GM13976 (cell line): ENCODE data around the gene RAD1.

Source experiments
- DNase-seq: peaks from one replicate; pipeline ENCODE4 v3.0.0; 2012; ENCODE audit warnings: low spot score
- in situ Hi-C: fragments of 300-500 bp; cut with MboI; formaldehyde crosslinking; loops from one replicate; pipeline ENCODE4 v1.12.0; 2022; ENCODE audit warnings: low sequenced_read_pairs, mixed read lengths, inconsistent platforms; ENCODE audit not compliant: unreplicated experiment
- TF ChIP-seq, protein P1 (sequence below): IDR thresholded peaks from 2 replicates; pipeline ENCODE4 v1.5.1; 2012; ENCODE audit warnings: borderline replicate concordance, mild to moderate bottlenecking; ENCODE audit not compliant: insufficient read depth; ENCODE audit errors: extremely low read depth, missing control alignments, control extremely low read depth

RAD1 gene

DNA sequence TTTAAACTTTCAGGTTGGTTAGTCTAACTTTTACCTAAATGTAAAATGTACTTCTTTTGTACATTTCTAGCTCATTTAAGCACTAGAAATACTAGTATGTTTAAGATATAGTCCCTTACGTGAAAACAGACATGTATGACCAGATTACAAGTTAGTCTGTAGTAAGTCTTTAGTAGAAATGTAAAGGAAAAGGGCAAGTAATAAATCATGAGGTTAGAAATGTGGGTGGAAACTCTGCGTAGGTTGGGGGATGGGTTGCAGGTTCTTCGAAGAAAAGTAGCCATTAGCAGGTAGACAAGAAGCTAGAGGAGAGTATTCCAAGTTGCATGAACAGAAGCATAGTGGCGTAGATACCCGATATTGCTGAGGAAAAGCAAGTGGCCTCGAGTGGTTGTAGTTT lies 22.9 kb downstream of the RAD1 start:
- TF ChIP-seq, protein P1, sequence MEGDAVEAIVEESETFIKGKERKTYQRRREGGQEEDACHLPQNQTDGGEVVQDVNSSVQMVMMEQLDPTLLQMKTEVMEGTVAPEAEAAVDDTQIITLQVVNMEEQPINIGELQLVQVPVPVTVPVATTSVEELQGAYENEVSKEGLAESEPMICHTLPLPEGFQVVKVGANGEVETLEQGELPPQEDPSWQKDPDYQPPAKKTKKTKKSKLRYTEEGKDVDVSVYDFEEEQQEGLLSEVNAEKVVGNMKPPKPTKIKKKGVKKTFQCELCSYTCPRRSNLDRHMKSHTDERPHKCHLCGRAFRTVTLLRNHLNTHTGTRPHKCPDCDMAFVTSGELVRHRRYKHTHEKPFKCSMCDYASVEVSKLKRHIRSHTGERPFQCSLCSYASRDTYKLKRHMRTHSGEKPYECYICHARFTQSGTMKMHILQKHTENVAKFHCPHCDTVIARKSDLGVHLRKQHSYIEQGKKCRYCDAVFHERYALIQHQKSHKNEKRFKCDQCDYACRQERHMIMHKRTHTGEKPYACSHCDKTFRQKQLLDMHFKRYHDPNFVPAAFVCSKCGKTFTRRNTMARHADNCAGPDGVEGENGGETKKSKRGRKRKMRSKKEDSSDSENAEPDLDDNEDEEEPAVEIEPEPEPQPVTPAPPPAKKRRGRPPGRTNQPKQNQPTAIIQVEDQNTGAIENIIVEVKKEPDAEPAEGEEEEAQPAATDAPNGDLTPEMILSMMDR, result no peak
- DNase-seq, result no peak
- in situ Hi-C loops, result loop anchor here (10.0 kb wide), 1 partner anchor 408 kb away; no protein-coding TSS in a partner anchor

DNA sequence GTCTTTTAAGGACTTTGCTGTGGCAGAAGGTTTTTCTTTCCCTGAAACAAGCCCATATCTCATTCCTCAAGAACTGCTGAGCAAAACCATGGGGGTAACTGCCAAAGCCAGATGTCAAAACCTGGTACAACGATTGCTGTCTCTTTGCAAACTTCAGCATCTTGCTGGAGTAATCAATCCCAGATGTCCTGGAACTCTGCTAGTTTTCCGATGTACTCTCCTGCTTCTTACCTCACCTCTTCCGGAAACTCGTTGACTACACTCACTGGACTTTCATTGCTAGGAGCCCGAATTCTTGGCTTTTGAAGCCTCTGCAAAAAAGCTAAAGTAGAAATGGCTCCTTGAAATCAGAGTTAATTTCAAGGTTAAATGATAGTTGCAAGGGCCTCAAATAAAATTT lies 23.3 kb downstream of the RAD1 start:
- TF ChIP-seq, protein P1, result no peak
- no peak for DNase-seq
- in situ Hi-C loops, result loop anchor here (10.0 kb wide), 1 partner anchor 407 kb away; no protein-coding TSS in a partner anchor

DNA sequence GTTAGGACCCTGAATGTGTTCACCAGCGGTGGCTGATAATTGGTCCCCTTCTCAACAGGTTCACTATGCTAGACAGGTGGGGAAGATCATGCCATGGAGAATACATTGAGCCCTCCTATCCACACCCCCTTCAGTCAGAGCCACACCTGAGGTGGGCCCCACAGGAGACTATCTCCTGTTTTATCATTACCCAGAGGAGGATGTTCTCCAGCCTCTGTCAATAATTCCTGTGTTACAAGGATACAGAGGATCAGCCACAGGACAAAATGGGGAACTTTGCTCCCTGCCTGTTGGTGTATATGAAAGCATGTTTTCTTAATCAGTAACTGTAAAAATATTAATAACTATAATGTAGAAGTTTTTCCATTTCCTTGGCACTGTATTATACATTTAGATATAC lies 25.9 kb downstream of the RAD1 start:
- DNase-seq, result no peak
- TF ChIP-seq, protein P1, result no peak
- in situ Hi-C loops, result no loop called here

DNA sequence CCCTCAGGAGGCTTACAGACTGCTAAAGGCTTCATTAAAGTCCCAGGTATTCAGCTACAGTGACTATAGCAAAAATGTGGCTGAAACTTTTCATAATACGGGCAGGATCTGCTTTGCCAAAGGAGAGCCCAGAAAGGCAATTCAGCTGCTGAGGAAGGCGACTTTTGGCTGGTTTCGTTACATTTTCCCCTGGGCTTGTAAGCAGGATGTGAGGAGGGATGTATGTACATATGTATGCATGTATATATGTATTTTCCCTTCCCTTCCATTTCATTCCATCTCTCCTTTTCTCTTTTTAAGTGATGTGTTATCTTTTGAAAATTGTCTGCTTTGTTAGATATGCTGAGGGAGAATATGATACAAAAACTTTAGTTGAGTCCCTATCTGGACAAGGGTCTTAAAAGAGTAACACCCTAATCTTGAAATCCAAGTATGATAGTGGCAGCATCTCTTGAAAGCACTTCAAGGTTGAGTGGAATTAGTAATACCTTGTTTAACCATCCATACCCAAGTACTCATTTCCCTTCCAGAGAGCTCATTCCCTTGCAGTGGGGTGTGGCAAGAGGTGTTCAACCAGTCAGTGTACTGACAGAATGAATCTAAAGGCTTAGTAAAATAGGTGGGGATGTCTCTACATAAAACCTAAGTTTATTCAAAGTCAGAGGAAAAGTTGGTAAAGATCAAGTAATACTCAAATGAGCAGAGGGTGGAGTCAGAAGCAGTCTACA lies 28.7 kb downstream of the RAD1 start:
- DNase-seq, result no peak
- in situ Hi-C loops, result no loop called here
- TF ChIP-seq, protein P1, result no peak

DNA sequence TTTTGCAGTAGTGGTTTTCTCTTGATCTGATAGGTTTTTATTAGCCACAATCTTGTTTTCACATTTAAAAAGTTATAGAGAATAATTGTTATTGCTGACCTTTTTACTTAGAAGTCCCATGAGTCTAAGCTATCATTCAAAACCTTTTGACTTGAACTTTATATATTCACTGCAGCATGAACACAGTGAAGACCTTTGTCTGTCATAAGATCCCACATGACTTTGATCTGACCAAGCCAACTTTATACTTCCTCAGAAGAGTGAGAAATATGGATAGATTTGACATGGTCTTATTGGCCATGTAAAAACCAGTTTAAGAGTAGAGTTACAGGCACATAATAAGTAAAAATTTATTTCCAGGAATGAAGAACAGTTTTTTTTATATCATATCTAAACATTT lies 34.1 kb downstream of the RAD1 start:
- in situ Hi-C loops, result no loop called here
- no peak for DNase-seq
- TF ChIP-seq, protein P1, result no peak

DNA sequence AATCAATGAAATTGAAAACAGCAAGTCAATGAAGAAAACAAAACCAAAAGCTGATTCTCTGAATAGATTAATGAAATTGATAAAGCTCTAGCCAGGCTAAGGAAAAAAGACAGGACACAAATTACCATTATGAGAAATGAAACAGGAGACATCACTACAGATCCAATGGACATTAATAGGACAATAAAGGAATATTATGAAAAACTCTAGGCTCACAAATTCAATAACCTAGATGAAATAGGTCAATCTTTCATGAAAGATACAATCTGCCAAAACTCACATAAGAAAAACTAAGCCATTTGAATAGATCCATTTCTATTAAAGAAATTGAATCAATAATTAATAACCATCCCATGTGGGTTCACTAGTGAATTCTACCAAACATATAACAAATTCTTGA lies 39.0 kb downstream of the RAD1 start:
- in situ Hi-C loops, result no loop called here
- DNase-seq, result no peak
- TF ChIP-seq, protein P1, result no peak
